ENCODE data around the gene CMTM8.
"Not testable (repeated sequence)": the region's sequence is repeated elsewhere in the genome, so short reads cannot be mapped to it uniquely, and the experiment has no call there.

CMTM8 gene

DNA sequence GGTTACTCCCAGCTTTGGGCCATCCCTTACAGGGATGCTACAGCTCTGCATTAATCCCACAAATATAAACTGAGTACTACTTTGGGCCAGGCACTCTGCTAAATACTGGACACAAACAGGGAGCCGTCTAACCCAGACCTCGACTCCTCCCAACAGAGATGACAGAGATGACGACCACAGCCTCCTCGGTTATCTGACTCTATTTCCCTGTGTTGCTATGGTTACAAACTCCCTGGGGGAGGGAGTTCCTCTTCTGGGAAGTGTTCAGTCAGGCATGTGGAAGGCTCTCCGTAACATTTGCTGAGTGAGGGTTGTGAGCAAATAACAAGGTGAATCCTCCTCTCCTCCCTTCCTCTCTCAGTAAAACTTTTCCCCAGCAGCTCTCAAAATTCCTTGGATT is 146.5 kb downstream of the CMTM8 start:
- no peak for TF ChIP-seq RARB (CRISPR knock-in tag; IDR thresholded peaks at IDR 0.05)
- TF ChIP-seq ZNF8 (CRISPR knock-in tag; IDR thresholded peaks at IDR 0.05) = no peak
- no peak; the same call in 1 of the 3 replicates for ATAC-seq

- no peak for ATAC-seq
- TF ChIP-seq, protein P1, sequence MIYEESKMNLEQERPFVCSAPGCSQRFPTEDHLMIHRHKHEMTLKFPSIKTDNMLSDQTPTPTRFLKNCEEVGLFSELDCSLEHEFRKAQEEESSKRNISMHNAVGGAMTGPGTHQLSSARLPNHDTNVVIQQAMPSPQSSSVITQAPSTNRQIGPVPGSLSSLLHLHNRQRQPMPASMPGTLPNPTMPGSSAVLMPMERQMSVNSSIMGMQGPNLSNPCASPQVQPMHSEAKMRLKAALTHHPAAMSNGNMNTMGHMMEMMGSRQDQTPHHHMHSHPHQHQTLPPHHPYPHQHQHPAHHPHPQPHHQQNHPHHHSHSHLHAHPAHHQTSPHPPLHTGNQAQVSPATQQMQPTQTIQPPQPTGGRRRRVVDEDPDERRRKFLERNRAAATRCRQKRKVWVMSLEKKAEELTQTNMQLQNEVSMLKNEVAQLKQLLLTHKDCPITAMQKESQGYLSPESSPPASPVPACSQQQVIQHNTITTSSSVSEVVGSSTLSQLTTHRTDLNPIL (CRISPR knock-in tag; IDR thresholded peaks at IDR 0.05; ENCODE audit: low read depth) = no peak
- TF ChIP-seq RARB (CRISPR knock-in tag; IDR thresholded peaks at IDR 0.05) = no peak
- no peak for TF ChIP-seq ZNF565 (CRISPR knock-in tag; conservative IDR thresholded peaks at IDR 0.05; ENCODE audit: low read depth)
- TF ChIP-seq BACH2 (CRISPR knock-in tag; IDR thresholded peaks at IDR 0.05; ENCODE audit: borderline replicate concordance) = no peak
- TF ChIP-seq, protein P2, sequence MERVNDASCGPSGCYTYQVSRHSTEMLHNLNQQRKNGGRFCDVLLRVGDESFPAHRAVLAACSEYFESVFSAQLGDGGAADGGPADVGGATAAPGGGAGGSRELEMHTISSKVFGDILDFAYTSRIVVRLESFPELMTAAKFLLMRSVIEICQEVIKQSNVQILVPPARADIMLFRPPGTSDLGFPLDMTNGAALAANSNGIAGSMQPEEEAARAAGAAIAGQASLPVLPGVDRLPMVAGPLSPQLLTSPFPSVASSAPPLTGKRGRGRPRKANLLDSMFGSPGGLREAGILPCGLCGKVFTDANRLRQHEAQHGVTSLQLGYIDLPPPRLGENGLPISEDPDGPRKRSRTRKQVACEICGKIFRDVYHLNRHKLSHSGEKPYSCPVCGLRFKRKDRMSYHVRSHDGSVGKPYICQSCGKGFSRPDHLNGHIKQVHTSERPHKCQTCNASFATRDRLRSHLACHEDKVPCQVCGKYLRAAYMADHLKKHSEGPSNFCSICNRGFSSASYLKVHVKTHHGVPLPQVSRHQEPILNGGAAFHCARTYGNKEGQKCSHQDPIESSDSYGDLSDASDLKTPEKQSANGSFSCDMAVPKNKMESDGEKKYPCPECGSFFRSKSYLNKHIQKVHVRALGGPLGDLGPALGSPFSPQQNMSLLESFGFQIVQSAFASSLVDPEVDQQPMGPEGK (CRISPR knock-in tag; IDR thresholded peaks at IDR 0.05; ENCODE audit: borderline replicate concordance) = no peak
- TF ChIP-seq ARNTL (CRISPR knock-in tag; IDR thresholded peaks at IDR 0.05; ENCODE audit: borderline replicate concordance, low read depth) = no peak
- TF ChIP-seq ESRRG (CRISPR knock-in tag; IDR thresholded peaks at IDR 0.05) = no peak
- no peak for TF ChIP-seq ZC3H10 (CRISPR knock-in tag; IDR thresholded peaks at IDR 0.05)
- no peak for TF ChIP-seq SNAI2 (CRISPR knock-in tag; IDR thresholded peaks at IDR 0.05)
- TF ChIP-seq CSDC2 (CRISPR knock-in tag; IDR thresholded peaks at IDR 0.05) = no peak
- no peak for TF ChIP-seq TOX (CRISPR knock-in tag; IDR thresholded peaks at IDR 0.05; ENCODE audit: borderline replicate concordance)
- no peak for TF ChIP-seq CSRNP3 (CRISPR knock-in tag; IDR thresholded peaks at IDR 0.05)
- TF ChIP-seq ISL1 (CRISPR knock-in tag; IDR thresholded peaks at IDR 0.05) = no peak
- TF ChIP-seq ZNF8 (CRISPR knock-in tag; IDR thresholded peaks at IDR 0.05) = no peak
- no peak for TF ChIP-seq OSR1 (CRISPR knock-in tag; IDR thresholded peaks at IDR 0.05)
- no peak for TF ChIP-seq ZFP30 (CRISPR knock-in tag; IDR thresholded peaks at IDR 0.05)
- TF ChIP-seq, protein P3, sequence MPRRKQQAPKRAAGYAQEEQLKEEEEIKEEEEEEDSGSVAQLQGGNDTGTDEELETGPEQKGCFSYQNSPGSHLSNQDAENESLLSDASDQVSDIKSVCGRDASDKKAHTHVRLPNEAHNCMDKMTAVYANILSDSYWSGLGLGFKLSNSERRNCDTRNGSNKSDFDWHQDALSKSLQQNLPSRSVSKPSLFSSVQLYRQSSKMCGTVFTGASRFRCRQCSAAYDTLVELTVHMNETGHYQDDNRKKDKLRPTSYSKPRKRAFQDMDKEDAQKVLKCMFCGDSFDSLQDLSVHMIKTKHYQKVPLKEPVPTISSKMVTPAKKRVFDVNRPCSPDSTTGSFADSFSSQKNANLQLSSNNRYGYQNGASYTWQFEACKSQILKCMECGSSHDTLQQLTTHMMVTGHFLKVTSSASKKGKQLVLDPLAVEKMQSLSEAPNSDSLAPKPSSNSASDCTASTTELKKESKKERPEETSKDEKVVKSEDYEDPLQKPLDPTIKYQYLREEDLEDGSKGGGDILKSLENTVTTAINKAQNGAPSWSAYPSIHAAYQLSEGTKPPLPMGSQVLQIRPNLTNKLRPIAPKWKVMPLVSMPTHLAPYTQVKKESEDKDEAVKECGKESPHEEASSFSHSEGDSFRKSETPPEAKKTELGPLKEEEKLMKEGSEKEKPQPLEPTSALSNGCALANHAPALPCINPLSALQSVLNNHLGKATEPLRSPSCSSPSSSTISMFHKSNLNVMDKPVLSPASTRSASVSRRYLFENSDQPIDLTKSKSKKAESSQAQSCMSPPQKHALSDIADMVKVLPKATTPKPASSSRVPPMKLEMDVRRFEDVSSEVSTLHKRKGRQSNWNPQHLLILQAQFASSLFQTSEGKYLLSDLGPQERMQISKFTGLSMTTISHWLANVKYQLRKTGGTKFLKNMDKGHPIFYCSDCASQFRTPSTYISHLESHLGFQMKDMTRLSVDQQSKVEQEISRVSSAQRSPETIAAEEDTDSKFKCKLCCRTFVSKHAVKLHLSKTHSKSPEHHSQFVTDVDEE (CRISPR knock-in tag; IDR thresholded peaks at IDR 0.05) = no peak
- TF ChIP-seq TCF4 (CRISPR knock-in tag; IDR thresholded peaks at IDR 0.05; ENCODE audit: borderline replicate concordance) = no peak
- no peak for TF ChIP-seq ZNF70 (CRISPR knock-in tag; IDR thresholded peaks at IDR 0.05)
Measured at GRCh38 chr3:32387512-32387911, 149.0 kb downstream of the CMTM8 start.

GRCh38 chr3:32389577-32389976 is 151.1 kb downstream of the CMTM8 start:
- not testable (repeated sequence) for ATAC-seq

DNA sequence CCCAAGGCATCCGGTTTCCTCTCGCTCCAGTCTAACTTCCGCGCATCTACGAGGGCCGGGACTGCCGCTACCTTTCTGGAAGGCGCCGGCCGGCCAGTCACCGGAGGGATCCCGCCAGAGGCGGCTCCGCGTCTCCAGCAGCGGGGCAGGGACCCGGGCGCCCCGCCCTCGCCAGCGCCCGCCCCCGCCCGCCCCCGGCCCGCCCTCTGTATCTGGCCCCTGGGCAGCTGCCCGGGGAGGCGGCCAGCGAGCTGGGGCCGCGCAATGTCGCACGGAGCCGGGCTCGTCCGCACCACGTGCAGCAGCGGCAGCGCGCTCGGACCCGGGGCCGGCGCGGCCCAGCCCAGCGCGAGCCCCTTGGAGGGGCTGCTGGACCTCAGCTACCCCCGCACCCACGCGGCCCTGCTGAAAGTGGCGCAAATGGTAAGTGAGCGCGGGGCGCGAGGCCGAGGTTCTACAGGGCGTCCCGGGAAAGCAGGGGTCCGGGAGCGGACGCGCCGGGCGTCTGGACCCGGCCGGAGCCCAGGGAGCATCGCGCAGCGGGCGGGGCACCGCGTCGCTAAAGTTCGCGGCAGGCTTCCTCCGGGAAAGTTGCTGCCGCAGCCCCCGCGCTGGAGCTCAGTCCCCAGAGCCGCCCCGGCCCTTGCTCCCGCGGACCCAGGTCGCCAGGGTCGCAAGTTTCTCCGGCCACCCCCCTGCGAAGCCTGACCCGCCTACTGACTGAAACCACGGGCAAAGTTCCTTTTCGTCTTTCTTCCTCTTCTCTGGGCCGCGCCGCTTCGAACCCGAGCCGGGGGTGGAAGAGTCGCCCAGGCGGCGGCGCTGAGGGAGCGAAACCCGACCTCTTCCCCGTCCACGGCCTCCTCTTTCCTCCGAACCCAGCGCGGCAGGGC is 153.4 kb downstream of the CMTM8 start, which contains the start of gene CMTM7:
CMTM7 (plus strand) TSS at position 211 of the 893 bp plus-strand sequence; CDS start at position 265, 54 bp downstream.
- ATAC-seq = peak; percentile 89
- no peak for TF ChIP-seq CSRNP3 (CRISPR knock-in tag; IDR thresholded peaks at IDR 0.05)
- TF ChIP-seq PPARA (CRISPR knock-in tag; IDR thresholded peaks at IDR 0.05; ENCODE audit: borderline replicate concordance) = no peak
- no peak for TF ChIP-seq ZNF70 (CRISPR knock-in tag; IDR thresholded peaks at IDR 0.05)
- TF ChIP-seq TCF4 (CRISPR knock-in tag; IDR thresholded peaks at IDR 0.05; ENCODE audit: borderline replicate concordance) = no peak
- TF ChIP-seq ISL1 (CRISPR knock-in tag; IDR thresholded peaks at IDR 0.05) = no peak

All from SK-N-SH treated with all-trans-retinoic acid at 6 μM for 48 hours (cell line).